K562 (cell line): Measurements from ENCODE around the gene SCFD2. TPM values are rescaled to one million over a fixed set of nuclear protein-coding genes. Genes with fewer than 3 reads are reported as not detected.

Source experiments
- COPS2 ChIP-seq: fragments of 450-650 bp; conservative IDR thresholded peaks from 2 replicates; pipeline ENCODE4 v1.6.1; 2016; ENCODE audit warnings: mild to moderate bottlenecking, moderate library complexity
- ILK ChIP-seq: fragments of 450-650 bp; IDR thresholded peaks from 2 replicates; pipeline ENCODE4 v1.6.1; 2016; ENCODE audit warnings: missing genetic modification characterization, low read depth, mild to moderate bottlenecking, missing compliant biosample characterization, moderate library complexity, borderline replicate concordance
- IRF2 ChIP-seq: sonication (generic); formaldehyde crosslinking; IDR thresholded peaks from 2 replicates; pipeline ENCODE4 v1.8.1; 2022; ENCODE audit warnings: mild to moderate bottlenecking, missing genetic modification reagents
- MEF2D ChIP-seq: conservative IDR thresholded peaks from 2 replicates; pipeline ENCODE4 v1.6.1; 2016; ENCODE audit warnings: low read depth, missing genetic modification characterization, missing compliant biosample characterization
- NCOA6 ChIP-seq: fragments of 450-650 bp; IDR thresholded peaks from 2 replicates; pipeline ENCODE4 v1.6.1; 2017; ENCODE audit warnings: mild to moderate bottlenecking
- POLR2A ChIP-seq: fragments of 450-650 bp; conservative IDR thresholded peaks from 2 replicates; pipeline ENCODE4 v1.6.1; 2016
- SLC30A9 ChIP-seq: fragments of 250-450 bp; sonication (Bioruptor Pico); IDR thresholded peaks from 2 replicates; pipeline ENCODE4 v1.8.0; 2022; ENCODE audit warnings: mild to moderate bottlenecking, moderate library complexity
- SMAD2 ChIP-seq: fragments of 150-350 bp; IDR thresholded peaks from 2 replicates; pipeline ENCODE4 v1.6.1; 2014; ENCODE audit warnings: low read depth, mild to moderate bottlenecking, low read length
- TAF1 ChIP-seq: IDR thresholded peaks from 2 replicates; pipeline ENCODE4 v1.6.1; 2011; ENCODE audit warnings: mild to moderate bottlenecking, low read length, moderate library complexity; ENCODE audit not compliant: insufficient read depth, control insufficient read depth, severe bottlenecking; ENCODE audit errors: extremely low read depth
- ZNF24 ChIP-seq: fragments of 450-650 bp; IDR thresholded peaks from 2 replicates; pipeline ENCODE4 v1.6.1; 2016
- ZNF699 ChIP-seq: fragments of 250-450 bp; sonication (Bioruptor Pico); IDR thresholded peaks from 2 replicates; pipeline ENCODE4 v1.8.0; 2021; ENCODE audit warnings: mild to moderate bottlenecking, moderate library complexity; ENCODE audit not compliant: insufficient replicate concordance
- polyA plus RNA-seq, 8 experiments: library from polyadenylated mRNA; depleted of rRNA in 4 of 8; stranded (reverse) in 5 of 8; unstranded in 3 of 8; fragments of >200 nt; fragmentation: Nextera tagmentation in 2 of 8; fragmentation: Illumina TruSeq in 1 of 8; extraction: Ambion mirVana in 2 of 8; extraction: Trizol in 1 of 8; gene quantifications; 2 replicates each; pipeline versions ENCODE4 v1.2.1 to v1.2.3, GENCODE V29; 2011 to 2014; ENCODE audit warnings: inconsistent platforms in 1 of 8, missing spikeins in 1 of 8
- total RNA-seq, 7 experiments: library from RNA; depleted of rRNA in 6 of 7; stranded (reverse); fragments of >200 nt in 6 of 7; fragmentation: Illumina TruSeq in 2 of 7; extraction: Trizol in 2 of 7; gene quantifications; 2 replicates each; pipeline versions ENCODE4 v1.2.1 to v1.2.3, GENCODE V29; 2011 to 2021; ENCODE audit warnings: low replicate concordance in 1 of 7
- TF ChIP-seq, protein P1 (sequence below): fragments of 250-450 bp; sonication (Bioruptor Pico); IDR thresholded peaks from 2 replicates; pipeline ENCODE4 v1.4.0; 2020; ENCODE audit warnings: mild to moderate bottlenecking, moderate library complexity
- TF ChIP-seq, protein P2 (sequence below): fragments of 200-600 bp; sonication (generic); IDR thresholded peaks from one replicate; pipeline ENCODE4 v1.6.1; 2012; ENCODE audit warnings: mild to moderate bottlenecking, low read depth, low read length, inconsistent platforms
- TF ChIP-seq, protein P3 (sequence below): sonication (generic); formaldehyde crosslinking; IDR thresholded peaks from 2 replicates; pipeline ENCODE4 v1.8.0; 2022; ENCODE audit warnings: mild to moderate bottlenecking, missing genetic modification reagents

SCFD2 gene
- total and polyA plus RNA-seq, 9 of the 15 experiments (the other 6 are each of a cell fraction or from before 2014, with no cell fraction given) = 5.7 to 30.3 (median 22.8) TPM

DNA sequence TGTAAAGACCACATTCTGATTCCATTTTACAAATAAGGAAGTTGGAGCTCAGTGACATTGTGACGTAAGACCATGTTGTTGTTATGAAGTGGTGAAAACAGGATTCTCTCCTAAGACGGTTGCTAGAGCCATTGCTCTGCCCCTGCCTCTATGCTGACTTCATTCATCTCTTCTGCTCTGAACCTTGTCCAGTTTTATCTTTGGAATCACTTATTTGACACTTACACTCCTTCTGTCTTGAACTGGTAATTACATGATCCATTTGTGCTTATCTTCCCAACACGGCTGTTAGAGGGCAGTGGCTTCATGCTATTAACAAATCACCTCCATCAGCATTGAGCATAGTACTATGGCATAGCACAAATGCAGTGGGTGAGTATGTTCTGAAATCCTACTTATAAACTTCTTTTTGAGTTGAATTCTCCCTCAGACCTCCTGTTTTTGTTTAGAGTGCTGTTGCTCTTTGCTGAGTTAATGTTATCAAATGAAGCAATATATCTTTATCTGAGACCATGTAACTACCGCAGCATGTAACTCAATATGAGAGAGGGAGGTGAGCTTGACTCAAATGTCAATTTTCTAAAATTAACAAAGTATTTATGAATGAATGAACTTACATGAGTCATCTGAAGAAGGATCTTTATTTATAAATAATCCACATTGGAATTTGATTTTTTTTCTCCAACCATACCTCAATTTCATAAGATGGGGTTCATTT is 326.0 kb downstream of the SCFD2 start (continued):
- TF ChIP-seq, protein P1, sequence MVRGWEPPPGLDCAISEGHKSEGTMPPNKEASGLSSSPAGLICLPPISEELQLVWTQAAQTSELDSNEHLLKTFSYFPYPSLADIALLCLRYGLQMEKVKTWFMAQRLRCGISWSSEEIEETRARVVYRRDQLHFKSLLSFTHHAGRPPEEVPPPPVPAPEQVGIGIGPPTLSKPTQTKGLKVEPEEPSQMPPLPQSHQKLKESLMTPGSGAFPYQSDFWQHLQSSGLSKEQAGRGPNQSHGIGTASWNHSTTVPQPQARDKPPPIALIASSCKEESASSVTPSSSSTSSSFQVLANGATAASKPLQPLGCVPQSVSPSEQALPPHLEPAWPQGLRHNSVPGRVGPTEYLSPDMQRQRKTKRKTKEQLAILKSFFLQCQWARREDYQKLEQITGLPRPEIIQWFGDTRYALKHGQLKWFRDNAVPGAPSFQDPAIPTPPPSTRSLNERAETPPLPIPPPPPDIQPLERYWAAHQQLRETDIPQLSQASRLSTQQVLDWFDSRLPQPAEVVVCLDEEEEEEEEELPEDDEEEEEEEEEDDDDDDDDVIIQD (CRISPR knock-in tag) = no peak
- TF ChIP-seq ZNF699 (CRISPR knock-in tag) (no peak), POLR2A (no peak), MEF2D (tag) (no peak), SMAD2 (no peak), SLC30A9 (CRISPR knock-in tag) (no peak), COPS2 (no peak), TAF1 (no peak), IRF2 (CRISPR knock-in tag) (no peak), ILK (tag) (no peak), ZNF24 (peak; percentile 79; the same call in 1 of the 2 replicates), NCOA6 (no peak)
- TF ChIP-seq, protein P2, sequence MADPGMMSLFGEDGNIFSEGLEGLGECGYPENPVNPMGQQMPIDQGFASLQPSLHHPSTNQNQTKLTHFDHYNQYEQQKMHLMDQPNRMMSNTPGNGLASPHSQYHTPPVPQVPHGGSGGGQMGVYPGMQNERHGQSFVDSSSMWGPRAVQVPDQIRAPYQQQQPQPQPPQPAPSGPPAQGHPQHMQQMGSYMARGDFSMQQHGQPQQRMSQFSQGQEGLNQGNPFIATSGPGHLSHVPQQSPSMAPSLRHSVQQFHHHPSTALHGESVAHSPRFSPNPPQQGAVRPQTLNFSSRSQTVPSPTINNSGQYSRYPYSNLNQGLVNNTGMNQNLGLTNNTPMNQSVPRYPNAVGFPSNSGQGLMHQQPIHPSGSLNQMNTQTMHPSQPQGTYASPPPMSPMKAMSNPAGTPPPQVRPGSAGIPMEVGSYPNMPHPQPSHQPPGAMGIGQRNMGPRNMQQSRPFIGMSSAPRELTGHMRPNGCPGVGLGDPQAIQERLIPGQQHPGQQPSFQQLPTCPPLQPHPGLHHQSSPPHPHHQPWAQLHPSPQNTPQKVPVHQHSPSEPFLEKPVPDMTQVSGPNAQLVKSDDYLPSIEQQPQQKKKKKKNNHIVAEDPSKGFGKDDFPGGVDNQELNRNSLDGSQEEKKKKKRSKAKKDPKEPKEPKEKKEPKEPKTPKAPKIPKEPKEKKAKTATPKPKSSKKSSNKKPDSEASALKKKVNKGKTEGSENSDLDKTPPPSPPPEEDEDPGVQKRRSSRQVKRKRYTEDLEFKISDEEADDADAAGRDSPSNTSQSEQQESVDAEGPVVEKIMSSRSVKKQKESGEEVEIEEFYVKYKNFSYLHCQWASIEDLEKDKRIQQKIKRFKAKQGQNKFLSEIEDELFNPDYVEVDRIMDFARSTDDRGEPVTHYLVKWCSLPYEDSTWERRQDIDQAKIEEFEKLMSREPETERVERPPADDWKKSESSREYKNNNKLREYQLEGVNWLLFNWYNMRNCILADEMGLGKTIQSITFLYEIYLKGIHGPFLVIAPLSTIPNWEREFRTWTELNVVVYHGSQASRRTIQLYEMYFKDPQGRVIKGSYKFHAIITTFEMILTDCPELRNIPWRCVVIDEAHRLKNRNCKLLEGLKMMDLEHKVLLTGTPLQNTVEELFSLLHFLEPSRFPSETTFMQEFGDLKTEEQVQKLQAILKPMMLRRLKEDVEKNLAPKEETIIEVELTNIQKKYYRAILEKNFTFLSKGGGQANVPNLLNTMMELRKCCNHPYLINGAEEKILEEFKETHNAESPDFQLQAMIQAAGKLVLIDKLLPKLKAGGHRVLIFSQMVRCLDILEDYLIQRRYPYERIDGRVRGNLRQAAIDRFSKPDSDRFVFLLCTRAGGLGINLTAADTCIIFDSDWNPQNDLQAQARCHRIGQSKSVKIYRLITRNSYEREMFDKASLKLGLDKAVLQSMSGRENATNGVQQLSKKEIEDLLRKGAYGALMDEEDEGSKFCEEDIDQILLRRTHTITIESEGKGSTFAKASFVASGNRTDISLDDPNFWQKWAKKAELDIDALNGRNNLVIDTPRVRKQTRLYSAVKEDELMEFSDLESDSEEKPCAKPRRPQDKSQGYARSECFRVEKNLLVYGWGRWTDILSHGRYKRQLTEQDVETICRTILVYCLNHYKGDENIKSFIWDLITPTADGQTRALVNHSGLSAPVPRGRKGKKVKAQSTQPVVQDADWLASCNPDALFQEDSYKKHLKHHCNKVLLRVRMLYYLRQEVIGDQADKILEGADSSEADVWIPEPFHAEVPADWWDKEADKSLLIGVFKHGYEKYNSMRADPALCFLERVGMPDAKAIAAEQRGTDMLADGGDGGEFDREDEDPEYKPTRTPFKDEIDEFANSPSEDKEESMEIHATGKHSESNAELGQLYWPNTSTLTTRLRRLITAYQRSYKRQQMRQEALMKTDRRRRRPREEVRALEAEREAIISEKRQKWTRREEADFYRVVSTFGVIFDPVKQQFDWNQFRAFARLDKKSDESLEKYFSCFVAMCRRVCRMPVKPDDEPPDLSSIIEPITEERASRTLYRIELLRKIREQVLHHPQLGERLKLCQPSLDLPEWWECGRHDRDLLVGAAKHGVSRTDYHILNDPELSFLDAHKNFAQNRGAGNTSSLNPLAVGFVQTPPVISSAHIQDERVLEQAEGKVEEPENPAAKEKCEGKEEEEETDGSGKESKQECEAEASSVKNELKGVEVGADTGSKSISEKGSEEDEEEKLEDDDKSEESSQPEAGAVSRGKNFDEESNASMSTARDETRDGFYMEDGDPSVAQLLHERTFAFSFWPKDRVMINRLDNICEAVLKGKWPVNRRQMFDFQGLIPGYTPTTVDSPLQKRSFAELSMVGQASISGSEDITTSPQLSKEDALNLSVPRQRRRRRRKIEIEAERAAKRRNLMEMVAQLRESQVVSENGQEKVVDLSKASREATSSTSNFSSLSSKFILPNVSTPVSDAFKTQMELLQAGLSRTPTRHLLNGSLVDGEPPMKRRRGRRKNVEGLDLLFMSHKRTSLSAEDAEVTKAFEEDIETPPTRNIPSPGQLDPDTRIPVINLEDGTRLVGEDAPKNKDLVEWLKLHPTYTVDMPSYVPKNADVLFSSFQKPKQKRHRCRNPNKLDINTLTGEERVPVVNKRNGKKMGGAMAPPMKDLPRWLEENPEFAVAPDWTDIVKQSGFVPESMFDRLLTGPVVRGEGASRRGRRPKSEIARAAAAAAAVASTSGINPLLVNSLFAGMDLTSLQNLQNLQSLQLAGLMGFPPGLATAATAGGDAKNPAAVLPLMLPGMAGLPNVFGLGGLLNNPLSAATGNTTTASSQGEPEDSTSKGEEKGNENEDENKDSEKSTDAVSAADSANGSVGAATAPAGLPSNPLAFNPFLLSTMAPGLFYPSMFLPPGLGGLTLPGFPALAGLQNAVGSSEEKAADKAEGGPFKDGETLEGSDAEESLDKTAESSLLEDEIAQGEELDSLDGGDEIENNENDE = no peak
- TF ChIP-seq, protein P3, sequence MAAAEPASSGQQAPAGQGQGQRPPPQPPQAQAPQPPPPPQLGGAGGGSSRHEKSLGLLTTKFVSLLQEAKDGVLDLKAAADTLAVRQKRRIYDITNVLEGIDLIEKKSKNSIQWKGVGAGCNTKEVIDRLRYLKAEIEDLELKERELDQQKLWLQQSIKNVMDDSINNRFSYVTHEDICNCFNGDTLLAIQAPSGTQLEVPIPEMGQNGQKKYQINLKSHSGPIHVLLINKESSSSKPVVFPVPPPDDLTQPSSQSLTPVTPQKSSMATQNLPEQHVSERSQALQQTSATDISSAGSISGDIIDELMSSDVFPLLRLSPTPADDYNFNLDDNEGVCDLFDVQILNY (CRISPR knock-in tag) = no peak
